Psoas muscle (tissue), 8 donors: ENCODE data around the gene SLC24A3. TPM values are rescaled to one million over a fixed set of nuclear protein-coding genes. Genes with fewer than 3 reads are reported as not detected.

Experiments used
- ATAC-seq, 4 donors: fragments of 200-7000 bp; cut with Tn5 transposase; one replicate each; pipeline ENCODE4 v1.9.1; 2020; ENCODE audit warnings: moderate library complexity in 3 of 4, mild to moderate bottlenecking in 2 of 4
- DNase-seq, 2 donors: peaks; one replicate each; pipeline ENCODE4 v3.0.0-alpha.2; 2020
- H3K27ac ChIP-seq: fragments of 200-600 bp; one replicate; pipeline ENCODE4 v1.8.0; 2022
- H3K27me3 ChIP-seq, 3 donors: fragments of 200-600 bp in 1 of 3; one replicate each; pipeline versions ENCODE4 v1.6.1 to v1.8.0; 2013 to 2022; ENCODE audit warnings: low read length in 2 of 3, mild to moderate bottlenecking in 2 of 3, moderate library complexity in 1 of 3; ENCODE audit not compliant: insufficient read depth in 3 of 3
- H3K36me3 ChIP-seq, 2 donors: fragments of 200-600 bp in 1 of 2; one replicate each; pipeline versions ENCODE4 v1.6.1 to v1.8.0; 2013 to 2022; ENCODE audit warnings: low read depth in 1 of 2, mild to moderate bottlenecking in 1 of 2, moderate library complexity in 1 of 2; ENCODE audit not compliant: insufficient read depth in 1 of 2
- H3K4me1 ChIP-seq: fragments of 200-600 bp; one replicate; pipeline ENCODE4 v1.8.0; 2022
- H3K4me3 ChIP-seq: fragments of 200-600 bp; one replicate; pipeline ENCODE4 v1.8.0; 2022; ENCODE audit warnings: mild to moderate bottlenecking
- H3K9me3 ChIP-seq: fragments of 200-600 bp; one replicate; pipeline ENCODE4 v1.8.0; 2022
- CTCF ChIP-seq: fragments of 200-600 bp; IDR thresholded peaks from one replicate; pipeline ENCODE4 v1.8.0; 2022; ENCODE audit warnings: antibody characterized with exemption
- WGBS, 3 donors: extraction: QIAGEN DNeasy Blood & Tissue Kit; methylation state at CpG; one replicate each; pipeline versions ENCODE4 v1.1.6 to v1.1.7; 2013; 5-methylcytosine and 5-hydroxymethylcytosine counted together
- intact Hi-C, 2 donors: fragments of 100-400 bp; cut with DNase I; formaldehyde crosslinking; loops; one replicate each; pipeline versions ENCODE4 v1.11.0 to v1.14.2; 2022
- polyA plus RNA-seq, 3 donors: library from polyadenylated mRNA; stranded (reverse); fragments of 200-250 nt; gene quantifications; one replicate each; pipeline ENCODE4 v1.2.3, GENCODE V29; 2013
- total RNA-seq, 4 donors: library from RNA; stranded (reverse); fragmentation: NEBNext Ultra II Directional in 2 of 4; extraction: Animal tissue kit (Norgen Biotek cat#: 25700) in 2 of 4; gene quantifications; one replicate each; pipeline versions ENCODE4 v1.2.1 to v1.2.4, GENCODE V29; 2021 to 2023
- donor health status: healthy with polysubstance abuse.
- donor health status: DM: no; HTN: no; CAD: no; lungs with moderate emphysema.
- donor health status: Bipolar disorder and iron deficiency.
- donor health status: healthy.
- donor health status: DM: yes; HTN: yes; CAD: no.
- donor health status: DM: no; HTN: no; CAD: no.
- donor health status: DM: no; HTN: no; CAD: no.
- donor health status: DM: yes; HTN: yes; CAD: no.

SLC24A3 gene
- total and polyA plus RNA-seq, 7 donors = 3.0 to 24.4 (median 8.2) TPM

DNA sequence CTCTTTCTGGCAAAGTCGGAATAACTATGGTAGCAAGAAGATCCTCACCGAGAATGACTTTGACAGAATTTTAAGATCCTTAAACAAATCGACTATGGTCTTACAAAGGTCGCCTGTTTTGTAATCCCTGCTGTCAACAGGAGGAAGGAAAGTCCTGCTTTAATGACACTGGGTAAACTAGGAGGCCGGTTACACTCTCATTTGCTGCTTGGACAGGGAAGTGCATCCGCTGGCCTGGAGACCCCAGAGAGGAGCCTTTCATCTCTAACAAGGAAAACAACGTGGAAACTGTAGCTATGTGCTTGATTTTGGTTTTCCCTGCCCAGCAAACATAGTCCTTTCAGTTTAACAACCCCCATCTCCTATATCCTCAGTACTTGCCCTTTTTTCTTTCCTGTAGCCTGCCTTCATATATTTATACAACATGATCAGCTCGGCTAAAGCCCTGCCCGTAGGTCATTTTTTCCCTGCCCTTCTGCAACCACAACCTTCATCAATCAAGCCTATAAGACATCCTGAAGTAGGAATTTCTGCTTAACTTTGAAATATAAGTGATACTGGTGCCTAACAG lies 448.5 kb downstream of the SLC24A3 start:
- Histone ChIP-seq H3K27ac (no peak overlapping the region), H3K36me3 (no peaks in the 10 kb centered on the region), H3K4me1 (no peaks in the 10 kb centered on the region), H3K27me3 (no peaks in the 10 kb centered on the region), H3K4me3 (no peak overlapping the region), H3K9me3 (no peaks in the 10 kb centered on the region)
- WGBS, 3 donors = 73 to 81% (median 80%) methylated on average over 9 of the region's 9 CpGs
- no peak for DNase-seq
- ATAC-seq = no peak
- no peak for TF ChIP-seq CTCF
- intact Hi-C loops = loop anchor here (5.0 to 10.0 kb wide), 3 partner anchors 186 to 1026 kb away; no protein-coding TSS in a partner anchor

DNA sequence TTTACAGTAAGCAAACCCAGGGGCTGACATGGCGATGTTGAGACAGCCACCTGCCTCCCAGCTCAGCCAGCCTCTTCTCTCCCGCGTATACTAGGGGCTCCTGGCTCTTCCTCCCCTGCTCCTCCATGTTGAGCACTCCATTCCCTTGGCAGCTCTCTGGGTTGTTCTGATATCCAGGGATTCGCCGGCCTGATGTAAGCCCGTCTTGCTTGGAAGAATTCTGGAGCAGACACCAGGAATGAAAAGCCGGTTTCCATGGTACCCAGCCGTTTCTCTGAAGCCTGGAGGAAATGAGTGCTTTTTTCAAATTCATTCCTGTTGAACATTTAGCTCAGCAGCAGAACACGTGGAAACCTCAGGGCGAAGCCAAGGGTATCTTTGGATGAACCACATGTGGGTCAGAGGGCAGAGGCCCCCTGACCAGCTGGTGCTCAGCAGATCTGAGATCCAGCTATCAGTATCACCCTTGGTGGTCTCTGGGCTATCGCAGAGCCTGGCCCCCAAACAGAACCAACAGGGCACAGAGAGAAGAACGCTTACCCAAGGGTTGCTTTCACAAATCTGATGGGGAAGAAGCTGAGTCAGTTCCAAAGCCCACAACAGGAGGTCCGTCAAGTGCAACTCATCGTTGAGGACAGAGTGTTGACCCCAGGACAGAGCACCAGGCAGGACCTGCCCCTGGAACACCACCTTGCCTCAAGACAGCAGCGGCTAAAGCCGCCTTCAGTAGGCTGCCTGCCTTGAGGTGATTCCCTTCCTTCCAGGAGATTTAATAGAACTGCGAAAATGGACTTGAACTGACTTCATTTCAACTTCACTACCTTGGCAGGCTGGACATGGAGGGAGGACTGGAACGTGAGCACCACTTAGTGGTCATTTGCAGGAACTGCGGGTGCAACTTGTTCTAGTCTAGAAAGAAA lies 449.5 kb downstream of the SLC24A3 start:
- H3K4me3 ChIP-seq = no peak overlapping the region
- DNase-seq = peak; percentile 29 to 70
- H3K9me3 ChIP-seq = no peaks in the 10 kb centered on the region
- no peak overlapping the region for H3K27ac ChIP-seq
- peak; percentile 81 to 96 (median 85) for ATAC-seq
- H3K4me1 ChIP-seq = no peaks in the 10 kb centered on the region
- TF ChIP-seq CTCF = peak; percentile 100
- 34 to 52% (median 43%) methylated on average over 19 of the region's 19 CpGs for WGBS, 3 donors
- intact Hi-C loops = loop anchor here (1.0 to 10.0 kb wide), 6 partner anchors 33 to 1027 kb away; no protein-coding TSS in a partner anchor
- no peaks in the 10 kb centered on the region for H3K27me3 ChIP-seq
- H3K36me3 ChIP-seq = no peaks in the 10 kb centered on the region

GRCh38 chr20:19662637-19662995 lies 450.2 kb downstream of the SLC24A3 start:
- intact Hi-C loops = loop anchor here (1.0 to 10.0 kb wide), 6 partner anchors 34 to 1028 kb away; no protein-coding TSS in a partner anchor
- no peak for DNase-seq

GRCh38 chr20:19668418-19668817 lies 456.0 kb downstream of the SLC24A3 start:
- DNase-seq = no peak
- intact Hi-C loops = loop anchor here in 1 of 2 donors (10.0 kb wide), 2 partner anchors 194 to 1034 kb away; no protein-coding TSS in a partner anchor
- Histone ChIP-seq H3K9me3 (no peaks in the 10 kb centered on the region), H3K27ac (no peak overlapping the region), H3K36me3 (no peaks in the 10 kb centered on the region), H3K4me1 (peaks cover 15% of the 10 kb centered on the region), H3K4me3 (no peak overlapping the region), H3K27me3 (no peaks in the 10 kb centered on the region)
- no peak for ATAC-seq
- 92 to 94% (median 93%) methylated on average over 3 of the region's 3 CpGs for WGBS, 3 donors
- no peak for TF ChIP-seq CTCF

More at GRCh38 chr20:19662637-19662995, 450.2 kb downstream of the SLC24A3 start:
- ATAC-seq = no peak
- Histone ChIP-seq H3K9me3 (no peaks in the 10 kb centered on the region), H3K36me3 (no peaks in the 10 kb centered on the region), H3K27ac (no peak overlapping the region), H3K27me3 (no peaks in the 10 kb centered on the region), H3K4me3 (no peak overlapping the region), H3K4me1 (no peaks in the 10 kb centered on the region)
- TF ChIP-seq CTCF = no peak
- 52 to 57% (median 54%) methylated on average over 9 of the region's 9 CpGs for WGBS, 3 donors
